H1 (cell line): ENCODE measurements around the gene DDI2.

Experiments used
- CREB1 ChIP-seq: IDR thresholded peaks from 2 replicates; pipeline ENCODE4 v1.6.1; 2012; ENCODE audit warnings: inconsistent platforms
- EGR1 ChIP-seq: IDR thresholded peaks from 2 replicates; pipeline ENCODE4 v1.6.1; 2011; ENCODE audit warnings: low read depth, low read length, borderline replicate concordance
- EP300 ChIP-seq, 2 experiments: IDR thresholded peaks; 1 replicate in 1 of 2; 2 replicates in 1 of 2; pipeline ENCODE4 v1.6.1; 2011 to 2012; ENCODE audit warnings: low read depth in 2 of 2, low read length in 2 of 2, mild to moderate bottlenecking in 2 of 2, borderline replicate concordance in 1 of 2, inconsistent platforms in 1 of 2, moderate library complexity in 1 of 2
- EZH2 ChIP-seq: fragments of 200-600 bp; sonication (generic); IDR thresholded peaks from 2 replicates; pipeline ENCODE4 v1.7.1; 2012; ENCODE audit warnings: low read depth, mild to moderate bottlenecking, moderate library complexity, low read length, inconsistent platforms; ENCODE audit not compliant: severe bottlenecking
- GABPA ChIP-seq: IDR thresholded peaks from 2 replicates; pipeline ENCODE4 v1.6.1; 2011; ENCODE audit warnings: mild to moderate bottlenecking, low read length, moderate library complexity, borderline replicate concordance; ENCODE audit not compliant: insufficient read depth
- HDAC6 ChIP-seq: IDR thresholded peaks from one replicate; pipeline ENCODE4 v1.7.1; 2012; ENCODE audit warnings: low read depth, mild to moderate bottlenecking, inconsistent platforms, low read length, moderate library complexity
- KDM1A ChIP-seq: fragments of 200-600, 300-600 bp; sonication (generic); IDR thresholded peaks from 2 replicates; pipeline ENCODE4 v1.7.1; 2016; ENCODE audit warnings: mild to moderate bottlenecking, low read length, borderline replicate concordance
- MAFK ChIP-seq: IDR thresholded peaks from 2 replicates; pipeline ENCODE4 v1.6.1; 2012; ENCODE audit warnings: low read depth, mild to moderate bottlenecking, improper control_type of control experiment, low read length
- POLR2A ChIP-seq, 2 experiments: IDR thresholded peaks; 1 replicate in 1 of 2; 2 replicates in 1 of 2; pipeline ENCODE4 v1.6.1; 2011; ENCODE audit warnings: low read depth in 2 of 2, low read length in 2 of 2, mild to moderate bottlenecking in 2 of 2; ENCODE audit errors: control extremely low read depth in 1 of 2
- RAD21 ChIP-seq, 2 experiments: IDR thresholded peaks in 1 of 2; conservative IDR thresholded peaks in 1 of 2; 2 replicates each; pipeline ENCODE4 v1.6.1; 2011; ENCODE audit warnings: low read depth in 2 of 2, low read length in 2 of 2, improper control_type of control experiment in 1 of 2, inconsistent platforms in 1 of 2, mild to moderate bottlenecking in 1 of 2, moderate library complexity in 1 of 2
- SP1 ChIP-seq: IDR thresholded peaks from 2 replicates; pipeline ENCODE4 v1.6.1; 2011; ENCODE audit warnings: low read depth, low read length
- TAF1 ChIP-seq: IDR thresholded peaks from 2 replicates; pipeline ENCODE4 v1.6.1; 2011; ENCODE audit warnings: mild to moderate bottlenecking, low read depth, low read length
- TF ChIP-seq, protein P1 (sequence below), 3 experiments: IDR thresholded peaks; 1 replicate in 2 of 3; 2 replicates in 1 of 3; pipeline versions ENCODE4 v1.5.1 to v1.6.1; 2011; ENCODE audit warnings: low read length in 3 of 3, mild to moderate bottlenecking in 3 of 3, inconsistent platforms in 2 of 3, low read depth in 1 of 3, moderate library complexity in 1 of 3; ENCODE audit not compliant: insufficient read depth in 1 of 3; ENCODE audit errors: control extremely low read depth in 1 of 3

- no peak for TF ChIP-seq TAF1
- no peak for TF ChIP-seq SP1
- TF ChIP-seq, protein P1, sequence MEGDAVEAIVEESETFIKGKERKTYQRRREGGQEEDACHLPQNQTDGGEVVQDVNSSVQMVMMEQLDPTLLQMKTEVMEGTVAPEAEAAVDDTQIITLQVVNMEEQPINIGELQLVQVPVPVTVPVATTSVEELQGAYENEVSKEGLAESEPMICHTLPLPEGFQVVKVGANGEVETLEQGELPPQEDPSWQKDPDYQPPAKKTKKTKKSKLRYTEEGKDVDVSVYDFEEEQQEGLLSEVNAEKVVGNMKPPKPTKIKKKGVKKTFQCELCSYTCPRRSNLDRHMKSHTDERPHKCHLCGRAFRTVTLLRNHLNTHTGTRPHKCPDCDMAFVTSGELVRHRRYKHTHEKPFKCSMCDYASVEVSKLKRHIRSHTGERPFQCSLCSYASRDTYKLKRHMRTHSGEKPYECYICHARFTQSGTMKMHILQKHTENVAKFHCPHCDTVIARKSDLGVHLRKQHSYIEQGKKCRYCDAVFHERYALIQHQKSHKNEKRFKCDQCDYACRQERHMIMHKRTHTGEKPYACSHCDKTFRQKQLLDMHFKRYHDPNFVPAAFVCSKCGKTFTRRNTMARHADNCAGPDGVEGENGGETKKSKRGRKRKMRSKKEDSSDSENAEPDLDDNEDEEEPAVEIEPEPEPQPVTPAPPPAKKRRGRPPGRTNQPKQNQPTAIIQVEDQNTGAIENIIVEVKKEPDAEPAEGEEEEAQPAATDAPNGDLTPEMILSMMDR (IDR thresholded peaks at IDR 0.05; ENCODE audit: control extremely low read depth in 1 of 3, insufficient read depth in 1 of 3, low read depth in 1 of 3, low read length in 3 of 3): no peak
- no peak for TF ChIP-seq EP300 (IDR thresholded peaks at IDR 0.05; ENCODE audit: borderline replicate concordance in 1 of 2, low read depth in 2 of 2, low read length in 2 of 2)
- no peak for TF ChIP-seq RAD21 (IDR thresholded peaks at IDR 0.05 in 1 of 2, conservative IDR thresholded peaks at IDR 0.05 in 1 of 2; ENCODE audit: low read depth in 2 of 2, low read length in 2 of 2)
- no peak for TF ChIP-seq POLR2A (IDR thresholded peaks at IDR 0.05; ENCODE audit: control extremely low read depth in 1 of 2, low read depth in 2 of 2, low read length in 2 of 2)
- no peak for TF ChIP-seq HDAC6
- TF ChIP-seq CREB1: no peak
- TF ChIP-seq GABPA: no peak
- TF ChIP-seq EZH2: no peak
- no peak for TF ChIP-seq EGR1
- no peak for TF ChIP-seq MAFK
- no peak for TF ChIP-seq KDM1A
These were observed 34.1 kb upstream of the DDI2 start for GRCh38 chr1:15583016-15583706.
